ENCODE data around the gene SMPD2. TPM values are rescaled to one million over a fixed set of nuclear protein-coding genes. Genes with fewer than 3 reads are reported as not detected.

The SMPD2 gene
- total RNA-seq, 3 donors from 2014 or later = 13.4 to 24.8 (median 22.7) TPM

GRCh38 chr6:109455437-109456110, 15.1 kb downstream of the SMPD2 start, which contains the start of gene MICAL1:
Gene MICAL1 (minus strand): TSS chr6:109455772. CDS start chr6:109454196, 1,576 bp downstream.
- intact Hi-C loops (cut with DNase I, micrococcal nuclease) = no loop called here
- TF ChIP-seq CTCF (IDR thresholded peaks at IDR 0.05) = peak; percentile 36
- Histone ChIP-seq H3K4me1 (ENCODE audit: low read depth) (peaks cover 31% of the 10 kb centered on the region), H3K36me3 (ENCODE audit: low read depth) (no peaks in the 10 kb centered on the region), H3K9me3 (no peaks in the 10 kb centered on the region), H3K4me3 (peak within 1 kb of the TSS; percentile 59)
- DNase-seq (peak; percentile 90 to 93 (median 93)), ATAC-seq (peak; percentile 80)

GRCh38 chr6:109456111-109456583, 15.6 kb downstream of the SMPD2 start:
- peak; percentile 9 for ATAC-seq
- peaks cover 31% of the 10 kb centered on the region for H3K4me1 ChIP-seq (ENCODE audit: low read depth)

GRCh38 chr6:109456710-109457561, 16.4 kb downstream of the SMPD2 start:
- no peak overlapping the region for H3K4me3 ChIP-seq
- intact Hi-C loops (cut with DNase I, micrococcal nuclease) = no loop called here
- H3K36me3 ChIP-seq (ENCODE audit: low read depth) = no peaks in the 10 kb centered on the region
- DNase-seq (peak; percentile 65 to 75 (median 66)), ATAC-seq (peak; percentile 51)
- TF ChIP-seq CTCF (IDR thresholded peaks at IDR 0.05) = no peak
- H3K9me3 ChIP-seq = no peaks in the 10 kb centered on the region
- H3K4me1 ChIP-seq (ENCODE audit: low read depth) = peaks cover 31% of the 10 kb centered on the region

More at GRCh38 chr6:109456111-109456583, 15.6 kb downstream of the SMPD2 start:
- peak; percentile 1 for TF ChIP-seq CTCF (IDR thresholded peaks at IDR 0.05)
- Histone ChIP-seq H3K4me3 (peak overlapping the region; percentile 59), H3K36me3 (ENCODE audit: low read depth) (no peaks in the 10 kb centered on the region), H3K9me3 (no peaks in the 10 kb centered on the region)
- intact Hi-C loops (cut with DNase I, micrococcal nuclease) = no loop called here
- DNase-seq = no peak

GRCh38 chr6:109457562-109457996, 17.1 kb downstream of the SMPD2 start:
- no peak overlapping the region for H3K4me3 ChIP-seq
- ATAC-seq = no peak
- no peak for TF ChIP-seq CTCF (IDR thresholded peaks at IDR 0.05)
- H3K4me1 ChIP-seq (ENCODE audit: low read depth) = peaks cover 31% of the 10 kb centered on the region
- H3K36me3 ChIP-seq (ENCODE audit: low read depth) = no peaks in the 10 kb centered on the region
- DNase-seq = no peak
- H3K9me3 ChIP-seq = no peaks in the 10 kb centered on the region
- intact Hi-C loops (cut with DNase I, micrococcal nuclease) = no loop called here

GRCh38 chr6:109458774-109459531, 18.4 kb downstream of the SMPD2 start:
- no peak for DNase-seq
- no peak for ATAC-seq

More at GRCh38 chr6:109458774-109459531, 18.4 kb downstream of the SMPD2 start:
- Histone ChIP-seq H3K4me1 (ENCODE audit: low read depth) (peaks cover 30% of the 10 kb centered on the region), H3K36me3 (ENCODE audit: low read depth) (no peaks in the 10 kb centered on the region), H3K4me3 (no peak overlapping the region), H3K9me3 (no peaks in the 10 kb centered on the region)
- TF ChIP-seq CTCF (IDR thresholded peaks at IDR 0.05) = no peak
- intact Hi-C loops (cut with DNase I, micrococcal nuclease) = no loop called here
